ENCODE data around the gene SMDT1. TPM values are rescaled to one million over a fixed set of nuclear protein-coding genes. Genes with fewer than 3 reads are reported as not detected.

SMDT1 gene
- polyA plus RNA-seq, 1 of the 3 experiments (the other 2 are of a cell fraction), result 29.8 TPM

GRCh38 chr22:42067671-42068251 is 11.7 kb upstream of the SMDT1 start:
- Histone ChIP-seq H4K20me1 (ENCODE audit: insufficient read depth) (no peaks in the 10 kb centered on the region), H3K9ac (no peak overlapping the region), H3K36me3 (replicated peaks in 1 of 2; ENCODE audit: control insufficient read depth in 1 of 2, insufficient read depth in 2 of 2, low read length in 1 of 2) (no peaks in the 10 kb centered on the region), H3K9me2 (no peaks in the 10 kb centered on the region), H2AFZ (ENCODE audit: low read depth) (no peak overlapping the region), H3K9me3 (no peaks in the 10 kb centered on the region), H3K4me3 (ENCODE audit: low read depth in 2 of 2, low read length in 1 of 2) (no peak overlapping the region), H3F3A (replicated peaks; ENCODE audit: insufficient read depth) (no peaks in the 10 kb centered on the region), H3K79me2 (ENCODE audit: insufficient read depth) (no peaks in the 10 kb centered on the region), H3K4me1 (ENCODE audit: control insufficient read depth in 1 of 2, insufficient read depth in 2 of 2, low read depth in 1 of 2, low read length in 1 of 2) (peaks cover 8% of the 10 kb centered on the region in 2 experiments; a peak in 2 of 4 replicates), H3K27me3 (ENCODE audit: insufficient read depth) (no peaks in the 10 kb centered on the region), H3K27ac (ENCODE audit: low read depth in 2 of 2, low read length in 1 of 2) (no peak overlapping the region), H3K4me2 (no peak overlapping the region)
- CTCF ChIA-PET, result no interaction called here
- 67% methylated on average over 3 of the region's 14 CpGs for WGBS (ENCODE audit: low lambda C conversion rate)
- no peak for DNase-seq
- TF ChIP-seq TCF12 (IDR thresholded peaks at IDR 0.05), result no peak
- no peak for TF ChIP-seq SIN3A (IDR thresholded peaks at IDR 0.05; ENCODE audit: borderline replicate concordance, low read depth, low read length)
- no peak for TF ChIP-seq FOSL2 (IDR thresholded peaks at IDR 0.05; ENCODE audit: borderline replicate concordance, low read depth)
- TF ChIP-seq CHD2 (IDR thresholded peaks at IDR 0.05; ENCODE audit: low read length, partially characterized antibody), result no peak
- TF ChIP-seq PBX3 (IDR thresholded peaks at IDR 0.05), result no peak
- TF ChIP-seq NFIC (IDR thresholded peaks at IDR 0.05; ENCODE audit: borderline replicate concordance), result no peak
- TF ChIP-seq ZBTB33 (IDR thresholded peaks at IDR 0.05; ENCODE audit: borderline replicate concordance, low read depth), result no peak
- no peak for TF ChIP-seq FOXJ3 (CRISPR knock-in tag; IDR thresholded peaks at IDR 0.05)
- TF ChIP-seq USF1 (IDR thresholded peaks at IDR 0.05; ENCODE audit: borderline replicate concordance, low read depth), result no peak
- TF ChIP-seq YY1 (IDR thresholded peaks at IDR 0.05; ENCODE audit: low read depth), result no peak
- no peak for TF ChIP-seq RCOR1 (IDR thresholded peaks at IDR 0.05; ENCODE audit: low read length)
- TF ChIP-seq CTCF (IDR thresholded peaks at IDR 0.05), result no peak
- TF ChIP-seq MXI1 (IDR thresholded peaks at IDR 0.05; ENCODE audit: low read depth, low read length), result no peak
- TF ChIP-seq IRF3 (IDR thresholded peaks at IDR 0.05; ENCODE audit: low read depth, low read length), result no peak
- TF ChIP-seq GATA2 (CRISPR knock-in tag; IDR thresholded peaks at IDR 0.05), result no peak
- TF ChIP-seq NRF1 (IDR thresholded peaks at IDR 0.05; ENCODE audit: low read depth, low read length), result no peak
- TF ChIP-seq EP300 (IDR thresholded peaks at IDR 0.05; ENCODE audit: borderline replicate concordance in 1 of 2, low read depth in 1 of 2, low read length in 1 of 2), result no peak
- no peak for TF ChIP-seq SMC3 (IDR thresholded peaks at IDR 0.05; ENCODE audit: low read depth, low read length)
- no peak for TF ChIP-seq GABPA (IDR thresholded peaks at IDR 0.05; ENCODE audit: low read depth)
- TF ChIP-seq REST (IDR thresholded peaks at IDR 0.05; ENCODE audit: low read depth, low read length), result no peak
- POLR2A ChIA-PET, result no interaction called here

All from SK-N-SH (cell line).